GM10847 (cell line): Measurements from ENCODE around the gene COG8.

ENCODE experiments used
- POLR2A ChIP-seq: IDR thresholded peaks from 2 replicates; pipeline ENCODE4 v1.6.1; 2011; ENCODE audit not compliant: insufficient read length; ENCODE audit errors: extremely low read depth

COG8 gene, protein sequence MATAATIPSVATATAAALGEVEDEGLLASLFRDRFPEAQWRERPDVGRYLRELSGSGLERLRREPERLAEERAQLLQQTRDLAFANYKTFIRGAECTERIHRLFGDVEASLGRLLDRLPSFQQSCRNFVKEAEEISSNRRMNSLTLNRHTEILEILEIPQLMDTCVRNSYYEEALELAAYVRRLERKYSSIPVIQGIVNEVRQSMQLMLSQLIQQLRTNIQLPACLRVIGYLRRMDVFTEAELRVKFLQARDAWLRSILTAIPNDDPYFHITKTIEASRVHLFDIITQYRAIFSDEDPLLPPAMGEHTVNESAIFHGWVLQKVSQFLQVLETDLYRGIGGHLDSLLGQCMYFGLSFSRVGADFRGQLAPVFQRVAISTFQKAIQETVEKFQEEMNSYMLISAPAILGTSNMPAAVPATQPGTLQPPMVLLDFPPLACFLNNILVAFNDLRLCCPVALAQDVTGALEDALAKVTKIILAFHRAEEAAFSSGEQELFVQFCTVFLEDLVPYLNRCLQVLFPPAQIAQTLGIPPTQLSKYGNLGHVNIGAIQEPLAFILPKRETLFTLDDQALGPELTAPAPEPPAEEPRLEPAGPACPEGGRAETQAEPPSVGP

DNA sequence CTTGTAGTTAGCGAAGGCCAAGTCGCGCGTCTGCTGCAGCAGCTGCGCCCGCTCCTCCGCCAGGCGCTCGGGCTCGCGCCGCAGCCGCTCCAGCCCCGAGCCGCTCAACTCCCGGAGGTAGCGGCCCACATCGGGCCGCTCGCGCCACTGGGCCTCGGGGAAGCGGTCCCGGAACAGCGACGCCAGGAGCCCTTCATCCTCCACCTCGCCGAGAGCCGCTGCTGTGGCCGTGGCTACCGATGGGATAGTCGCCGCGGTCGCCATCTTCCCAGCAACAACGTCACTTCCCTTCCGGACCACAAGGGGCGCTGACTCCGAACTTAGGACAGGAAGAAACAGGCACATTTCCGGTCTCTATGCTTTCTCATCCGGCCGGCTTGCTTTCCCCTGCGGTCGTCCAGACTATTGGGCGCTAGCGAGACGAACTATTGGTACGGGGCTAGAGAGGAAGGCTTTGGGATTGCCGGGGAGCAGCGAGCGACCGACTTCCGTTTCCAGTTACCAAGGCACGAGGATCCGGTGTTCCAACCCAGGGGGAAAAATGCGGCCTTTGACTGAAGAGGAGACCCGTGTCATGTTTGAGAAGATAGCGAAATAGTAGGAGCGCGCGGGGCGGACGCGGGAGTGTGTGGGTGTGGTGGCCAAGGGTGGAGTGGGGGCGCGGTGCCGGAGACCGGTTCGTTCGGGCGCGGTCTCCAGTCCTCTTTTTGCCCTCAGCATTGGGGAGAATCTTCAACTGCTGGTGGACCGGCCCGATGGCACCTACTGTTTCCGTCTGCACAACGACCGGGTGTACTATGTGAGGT, at the start of gene COG8, which contains the start of gene NIP7:
TSS of gene COG8 (minus strand) at position 276 of the 806 bp plus-strand sequence. CDS start at position 264, 12 bp downstream.
TSS of gene NIP7 (plus strand) at position 484 of the 806 bp plus-strand sequence. CDS start at position 542, 58 bp downstream.
- TF ChIP-seq POLR2A, result peak; percentile 79

DNA sequence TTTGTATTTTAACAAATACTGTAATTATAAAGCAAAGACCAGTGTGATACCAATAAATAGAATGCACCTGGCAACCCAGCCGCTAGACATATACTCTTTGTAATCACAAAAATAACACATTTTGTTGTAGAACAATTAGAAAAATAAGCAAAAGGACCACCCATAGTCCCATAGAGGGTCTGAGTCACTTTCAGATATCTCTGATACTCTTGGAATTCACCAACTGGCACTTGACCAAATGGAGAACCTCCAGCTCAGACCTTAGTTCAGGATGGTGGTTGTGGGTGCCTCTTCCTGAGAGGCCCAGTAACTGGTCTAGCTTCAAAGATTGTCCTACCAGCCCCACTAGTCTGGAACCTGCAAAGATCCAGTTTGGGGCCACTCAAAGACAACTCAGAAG, 47.2 kb upstream of the COG8 start:
- TF ChIP-seq POLR2A, result no peak

DNA sequence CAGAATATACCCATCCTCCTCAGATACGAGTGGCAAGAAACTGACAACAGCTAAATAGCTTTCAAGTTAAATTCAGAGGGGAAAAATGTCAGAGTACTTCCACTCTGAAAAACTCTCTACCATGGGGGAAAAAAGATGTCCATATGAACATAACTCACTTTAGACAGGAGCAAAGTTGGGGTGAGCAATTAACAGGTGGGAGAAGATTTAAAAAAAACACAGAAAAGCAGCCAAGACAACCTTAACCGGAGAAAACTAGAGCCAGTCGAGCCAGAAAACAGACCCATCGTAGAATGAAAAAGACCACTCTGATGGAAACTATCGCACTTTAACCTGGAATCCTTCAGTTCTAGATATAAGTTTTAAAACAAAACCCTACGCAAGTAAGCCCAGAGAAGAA, 45.6 kb upstream of the COG8 start:
- no peak for TF ChIP-seq POLR2A

DNA sequence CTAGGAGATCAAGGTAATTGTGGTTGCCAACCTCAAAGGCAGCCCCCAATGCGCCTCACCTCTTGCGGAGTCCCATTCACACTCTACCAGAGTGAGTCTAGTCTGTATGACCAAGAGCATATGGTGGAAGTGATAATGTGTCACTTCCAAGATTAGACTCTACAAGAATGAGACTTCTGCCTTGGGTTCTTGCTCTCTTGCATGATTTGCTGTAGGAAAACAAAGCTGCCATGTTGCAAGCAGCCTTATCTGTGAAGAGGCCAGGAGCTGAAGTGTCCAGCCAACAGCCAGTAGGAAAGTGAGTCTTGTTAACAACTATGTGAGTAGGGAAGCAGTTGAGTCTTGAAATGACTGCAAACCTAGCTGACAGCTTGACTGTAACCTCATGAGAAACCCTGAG, 43.1 kb upstream of the COG8 start:
- TF ChIP-seq POLR2A, result no peak

DNA sequence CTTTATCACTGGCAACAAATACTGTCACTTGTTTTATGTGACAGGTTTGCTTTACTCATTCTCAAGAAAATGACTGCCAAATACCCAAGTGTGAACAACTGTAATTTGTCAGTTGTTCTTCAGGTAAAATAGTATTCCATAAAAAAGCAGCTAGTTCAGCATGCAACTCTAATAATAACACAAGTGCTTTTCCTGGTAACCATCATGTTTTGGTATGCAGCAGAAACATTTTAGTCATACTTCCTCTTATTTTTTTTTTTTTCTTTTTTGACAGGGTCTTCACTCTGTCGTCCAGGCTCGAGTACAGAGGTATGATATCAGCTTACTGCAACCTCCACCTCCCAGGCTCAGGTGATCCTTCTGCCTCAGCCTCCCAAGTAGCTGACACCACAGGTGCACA, 41.9 kb upstream of the COG8 start:
- no peak for TF ChIP-seq POLR2A

DNA sequence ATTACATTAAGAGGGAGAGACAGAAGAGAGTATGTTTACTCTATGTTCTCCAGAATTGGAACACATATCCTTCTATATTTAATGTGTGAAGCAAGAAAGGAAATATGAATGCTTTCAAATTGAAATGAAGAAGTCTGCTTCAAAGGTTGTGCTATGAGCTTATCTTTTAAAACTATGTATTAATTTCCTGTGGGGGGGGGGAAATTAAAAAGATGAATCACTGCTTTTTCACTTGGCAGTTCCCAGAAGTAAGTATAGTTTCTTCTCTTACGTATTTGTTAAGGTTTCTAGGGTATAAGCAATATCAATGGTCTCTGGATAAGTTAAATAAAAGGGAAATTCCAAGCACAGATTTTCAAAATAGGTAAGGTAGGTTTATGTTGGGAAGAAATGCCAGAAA, 39.4 kb upstream of the COG8 start:
- no peak for TF ChIP-seq POLR2A

DNA sequence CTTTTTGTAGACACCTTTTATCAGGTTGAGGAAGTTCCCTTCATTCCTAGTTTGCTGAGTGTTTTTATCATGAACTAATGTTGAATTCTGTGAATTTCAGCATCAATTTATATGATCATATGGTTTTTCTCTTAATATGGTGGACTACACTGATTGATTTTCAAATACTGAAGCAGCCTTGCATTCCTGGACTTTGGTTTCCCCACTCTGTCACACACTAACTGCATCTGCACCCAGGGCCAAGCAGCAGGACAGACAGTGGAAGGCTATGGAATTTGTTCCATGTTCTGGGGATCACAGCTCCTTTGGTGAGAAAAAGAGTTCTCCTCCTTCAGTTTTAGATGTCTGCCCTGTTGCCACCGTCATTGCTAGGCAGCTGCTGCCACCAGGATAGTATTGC, 38.7 kb upstream of the COG8 start:
- no peak for TF ChIP-seq POLR2A

DNA sequence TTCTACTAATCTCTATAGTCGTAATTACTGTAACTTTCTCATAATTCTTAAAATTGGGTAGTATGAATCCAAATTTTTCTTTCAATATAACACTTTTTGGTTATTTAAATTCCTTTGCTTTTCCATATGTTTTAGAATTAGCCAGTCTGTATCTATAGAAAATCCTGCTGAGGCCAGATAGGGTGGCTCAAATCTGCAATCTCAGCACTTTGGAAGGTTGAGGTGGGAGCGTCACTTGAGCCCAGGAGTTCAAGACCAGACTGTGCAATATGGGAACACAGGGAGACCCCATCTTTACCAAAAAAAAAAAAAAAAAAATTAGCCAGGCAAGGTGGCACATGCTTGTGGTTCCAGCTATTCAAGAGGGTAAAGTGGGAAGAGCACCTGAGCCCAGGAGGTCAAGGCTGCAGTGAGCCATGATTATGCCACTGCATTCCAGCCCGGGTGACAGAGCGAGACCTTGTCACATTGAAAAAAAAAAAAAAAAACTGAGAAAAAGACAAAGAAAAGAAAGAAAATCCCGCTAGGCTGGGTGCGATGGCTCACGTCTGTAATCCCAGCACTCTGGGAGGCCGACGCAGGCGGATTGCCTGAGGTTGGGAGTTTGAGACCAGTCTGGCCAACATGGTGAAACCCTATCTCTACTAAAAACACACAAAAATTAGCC, 37.2 kb upstream of the COG8 start:
- no peak for TF ChIP-seq POLR2A

DNA sequence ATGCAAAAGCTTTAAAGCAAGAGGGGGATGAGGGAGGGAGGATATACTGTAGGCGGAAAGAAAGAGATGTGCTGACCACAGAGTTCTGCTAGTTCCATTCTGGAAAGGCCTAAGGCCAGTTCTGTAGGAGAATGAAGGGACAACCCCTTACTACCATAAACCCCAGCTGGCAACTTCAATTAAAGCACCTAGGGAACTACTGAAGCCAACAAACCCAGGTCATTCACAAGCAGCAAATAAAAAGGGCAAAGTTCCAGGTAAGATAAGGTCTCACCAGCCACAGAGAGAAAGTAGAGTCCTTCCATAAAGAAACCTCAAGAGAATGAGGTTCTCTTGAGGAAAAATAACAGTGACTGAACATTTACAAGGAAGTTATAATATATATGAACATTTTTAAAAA, 33.7 kb upstream of the COG8 start:
- no peak for TF ChIP-seq POLR2A

DNA sequence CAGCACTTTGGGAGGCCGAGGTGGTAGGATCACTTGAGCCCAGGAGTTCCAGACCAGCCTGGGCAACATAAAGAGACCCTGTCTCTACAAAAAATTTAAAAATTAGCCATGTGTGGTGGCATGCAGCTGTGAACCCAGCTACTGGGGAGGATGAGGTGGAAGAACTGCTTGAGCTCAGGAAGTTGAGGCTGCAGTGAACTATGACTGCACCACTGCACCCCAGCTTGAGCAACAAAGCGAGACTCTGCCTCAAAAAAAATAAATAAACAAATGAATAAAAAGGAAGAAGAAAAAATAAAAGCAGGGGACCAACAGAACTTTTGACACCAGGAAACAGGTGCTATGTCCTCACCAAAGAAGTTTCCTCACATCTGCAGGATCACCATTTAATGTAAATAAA, 32.2 kb upstream of the COG8 start:
- no peak for TF ChIP-seq POLR2A

DNA sequence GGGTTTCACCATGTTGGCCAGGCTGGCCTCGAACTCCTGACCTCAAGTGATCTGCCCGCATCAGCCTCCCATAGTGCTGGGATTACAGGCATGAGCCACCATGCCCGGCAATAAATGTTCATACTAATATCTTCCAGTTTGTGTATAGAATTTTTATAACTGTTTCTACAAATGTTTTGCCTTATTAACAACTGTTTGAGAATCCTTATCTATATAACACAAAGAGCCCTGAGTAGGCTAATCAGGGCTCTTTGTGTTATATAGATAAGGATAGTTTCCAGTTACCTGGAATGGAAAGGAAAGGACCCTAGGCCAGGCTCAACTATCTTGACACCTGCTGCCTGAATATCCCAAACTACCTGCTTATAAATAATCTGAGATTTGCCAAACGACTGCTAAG, 29.5 kb upstream of the COG8 start:
- TF ChIP-seq POLR2A, result no peak

DNA sequence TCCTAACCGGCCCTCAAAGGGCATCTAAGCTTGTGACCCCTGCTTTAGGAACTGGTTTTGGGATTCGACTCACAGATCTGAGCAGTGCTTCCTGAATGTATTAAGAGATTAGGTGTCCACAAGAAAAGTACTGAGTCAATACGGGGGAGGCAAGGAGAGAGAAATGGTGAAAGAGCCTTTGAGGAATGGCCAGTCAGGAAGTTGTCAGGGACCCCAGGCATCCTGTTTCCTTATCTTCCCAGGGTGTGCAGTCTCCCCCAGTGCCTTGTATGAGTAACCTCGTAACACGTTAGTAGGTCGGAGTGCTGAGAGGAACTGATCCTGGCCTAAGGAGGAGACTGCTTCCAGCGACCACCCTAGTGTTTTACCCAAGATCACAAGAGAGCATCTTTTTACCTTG, 28.6 kb upstream of the COG8 start:
- TF ChIP-seq POLR2A, result no peak

DNA sequence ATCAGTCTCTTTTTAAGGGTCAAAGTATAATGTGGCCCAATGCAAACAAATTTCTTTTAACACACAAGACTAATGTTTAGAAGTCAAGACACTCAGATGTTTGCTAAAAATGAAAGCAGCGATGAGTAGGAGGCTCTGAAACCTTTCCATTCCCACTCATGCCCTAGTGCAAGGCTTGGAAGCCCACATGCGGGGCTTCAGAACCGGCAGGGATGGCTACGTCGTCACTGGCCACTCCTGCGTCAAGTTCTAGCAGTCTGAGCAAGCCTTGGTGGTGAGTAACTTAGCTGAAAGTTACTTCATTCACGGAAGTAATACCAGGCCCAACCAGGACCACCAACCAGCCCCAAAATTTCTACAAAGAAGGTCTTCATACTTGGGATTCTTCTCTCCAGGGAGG, 27.1 kb upstream of the COG8 start:
- no peak for TF ChIP-seq POLR2A

DNA sequence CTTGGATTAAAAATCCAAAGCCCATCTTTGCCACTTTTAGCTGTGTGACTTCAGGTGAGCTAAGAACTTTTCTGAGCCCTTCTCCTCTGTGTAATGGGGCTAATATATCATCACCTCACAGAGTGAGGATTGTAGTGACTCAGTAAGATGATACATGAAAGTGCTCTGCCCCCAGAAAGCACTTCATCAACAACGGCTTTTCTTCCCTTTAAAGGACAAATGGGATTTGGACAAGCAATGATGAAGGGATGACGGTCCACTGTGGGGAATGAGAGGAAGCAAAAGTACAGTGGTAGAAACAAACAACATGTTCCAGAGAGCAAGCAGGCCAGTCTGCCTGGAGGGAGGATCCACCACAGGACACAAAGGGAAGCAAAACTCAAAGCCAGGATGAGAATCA, 26.5 kb upstream of the COG8 start:
- no peak for TF ChIP-seq POLR2A

DNA sequence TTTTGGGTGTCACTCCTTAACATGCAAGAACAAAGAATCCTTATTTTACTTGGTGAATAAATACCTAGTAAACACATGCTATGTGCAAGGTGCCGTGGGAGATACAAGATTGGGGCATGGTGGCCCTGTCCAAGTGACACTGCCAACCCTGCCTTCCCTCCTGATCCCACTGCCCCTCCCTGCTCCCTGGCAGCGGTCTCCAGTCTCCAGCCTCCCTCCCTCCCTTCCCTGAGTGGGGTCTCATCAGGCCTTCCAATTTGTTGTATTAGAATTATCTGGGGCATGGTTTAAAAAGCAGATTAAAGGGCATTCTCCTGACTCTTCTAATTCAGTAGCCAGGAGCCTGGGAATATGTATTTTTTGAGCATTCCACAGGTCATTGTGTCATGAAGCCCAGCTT, 24.7 kb upstream of the COG8 start:
- no peak for TF ChIP-seq POLR2A
